HepG2 (cell line): Measurements from ENCODE around the gene RNF208. TPM values are rescaled to one million over a fixed set of nuclear protein-coding genes. Genes with fewer than 3 reads are reported as not detected.
A peak's percentile ranks its signal among the peaks of the same experiment; 100 is the strongest.

ENCODE experiments used
- KDM5B ChIP-seq: sonication (generic); formaldehyde crosslinking; IDR thresholded peaks from 2 replicates; pipeline ENCODE4 v1.4.0; 2020; ENCODE audit warnings: missing genetic modification reagents, mild to moderate bottlenecking, borderline replicate concordance
- MAFF ChIP-seq: IDR thresholded peaks from 2 replicates; pipeline ENCODE4 v1.6.1; 2011; ENCODE audit warnings: low read depth, low read length, improper control_type of control experiment
- MAFG ChIP-seq: sonication (generic); formaldehyde crosslinking; IDR thresholded peaks from 2 replicates; pipeline ENCODE4 v1.5.1; 2020; ENCODE audit warnings: mild to moderate bottlenecking, missing genetic modification reagents
- MLLT10 ChIP-seq: sonication (generic); formaldehyde crosslinking; IDR thresholded peaks from 2 replicates; pipeline ENCODE4 v1.4.0; 2020; ENCODE audit warnings: missing genetic modification reagents
- MXD4 ChIP-seq: IDR thresholded peaks from 2 replicates; pipeline ENCODE4 v1.6.1; 2016; ENCODE audit warnings: mild to moderate bottlenecking, missing biosample characterization, missing genetic modification reagents
- PHF21A ChIP-seq: sonication (generic); formaldehyde crosslinking; IDR thresholded peaks from 2 replicates; pipeline ENCODE4 v1.5.0; 2020; ENCODE audit warnings: mild to moderate bottlenecking, missing genetic modification reagents
- POLR2G ChIP-seq: fragments of 200-400 bp; formaldehyde crosslinking; IDR thresholded peaks from 2 replicates; pipeline ENCODE4 v1.6.1; 2018; ENCODE audit warnings: mild to moderate bottlenecking, low read depth, low read length, moderate library complexity
- RCOR2 ChIP-seq: IDR thresholded peaks from 2 replicates; pipeline ENCODE4 v1.6.1; 2016; ENCODE audit warnings: missing biosample characterization, missing genetic modification reagents
- SPEN ChIP-seq: sonication (generic); formaldehyde crosslinking; IDR thresholded peaks from 2 replicates; pipeline ENCODE4 v1.5.1; 2020; ENCODE audit warnings: low read depth, mild to moderate bottlenecking, missing genetic modification reagents
- ZNF136 ChIP-seq: sonication (generic); formaldehyde crosslinking; IDR thresholded peaks from 2 replicates; pipeline ENCODE4 v1.8.1; 2022; ENCODE audit warnings: low read depth, mild to moderate bottlenecking, moderate library complexity, missing genetic modification reagents
- ZNF326 ChIP-seq: sonication (generic); formaldehyde crosslinking; IDR thresholded peaks from 2 replicates; pipeline ENCODE4 v1.4.0; 2020; ENCODE audit warnings: missing genetic modification reagents, borderline replicate concordance
- ZNF790 ChIP-seq: sonication (generic); formaldehyde crosslinking; IDR thresholded peaks from 2 replicates; pipeline ENCODE4 v1.8.0; 2022; ENCODE audit warnings: missing genetic modification reagents, mild to moderate bottlenecking, borderline replicate concordance
- ZSCAN31 ChIP-seq: sonication (generic); formaldehyde crosslinking; IDR thresholded peaks from 2 replicates; pipeline ENCODE4 v1.5.0; 2020; ENCODE audit warnings: low read depth, mild to moderate bottlenecking, missing genetic modification reagents
- polyA plus RNA-seq, 8 experiments: library from polyadenylated mRNA; depleted of rRNA in 3 of 8; stranded (reverse) in 7 of 8; unstranded in 1 of 8; fragments of >200 nt; fragmentation: Illumina TruSeq in 4 of 8; extraction: Trizol in 4 of 8; gene quantifications; 2 replicates each; pipeline versions ENCODE4 v1.2.1 to v1.2.3, GENCODE V29; 2011 to 2016; ENCODE audit warnings: low read depth in 4 of 8, missing spikeins in 1 of 8, mixed read lengths in 1 of 8; ENCODE audit not compliant: insufficient read depth in 1 of 8
- total RNA-seq, 5 experiments: library from RNA; depleted of rRNA; stranded (reverse); fragments of >200 nt; fragmentation: Illumina TruSeq; extraction: Trizol; gene quantifications; 2 replicates each; pipeline ENCODE4 v1.2.3, GENCODE V29; 2016; ENCODE audit warnings: low read depth in 1 of 5
- TF ChIP-seq, protein P1 (sequence below): sonication (generic); formaldehyde crosslinking; IDR thresholded peaks from 2 replicates; pipeline ENCODE4 v1.5.1; 2020; ENCODE audit warnings: mild to moderate bottlenecking, missing genetic modification reagents, borderline replicate concordance
- TF ChIP-seq, protein P2 (sequence below): sonication (generic); formaldehyde crosslinking; IDR thresholded peaks from 2 replicates; pipeline ENCODE4 v1.4.0; 2020; ENCODE audit warnings: missing genetic modification reagents, borderline replicate concordance
- TF ChIP-seq, protein P3 (sequence below), 2 experiments: sonication (generic) in 1 of 2; formaldehyde crosslinking in 1 of 2; IDR thresholded peaks; 2 replicates each; pipeline versions ENCODE4 v1.5.1 to v1.6.1; 2011 to 2020; ENCODE audit warnings: borderline replicate concordance in 1 of 2, low read depth in 1 of 2, low read length in 1 of 2, mild to moderate bottlenecking in 1 of 2, missing genetic modification reagents in 1 of 2, moderate library complexity in 1 of 2
- TF ChIP-seq, protein P4 (sequence below): IDR thresholded peaks from 2 replicates; pipeline ENCODE4 v1.6.1; 2016; ENCODE audit warnings: control low read depth

The RNF208 gene
- total and polyA plus RNA-seq, 2 of the 13 experiments (the other 11 are each of a cell fraction or from before 2014, with no cell fraction given), result 1.6 to 2.1 TPM

GRCh38 chr9:137236238-137236935 lies 14.3 kb upstream of the RNF208 start (continued):
- TF ChIP-seq, protein P1, sequence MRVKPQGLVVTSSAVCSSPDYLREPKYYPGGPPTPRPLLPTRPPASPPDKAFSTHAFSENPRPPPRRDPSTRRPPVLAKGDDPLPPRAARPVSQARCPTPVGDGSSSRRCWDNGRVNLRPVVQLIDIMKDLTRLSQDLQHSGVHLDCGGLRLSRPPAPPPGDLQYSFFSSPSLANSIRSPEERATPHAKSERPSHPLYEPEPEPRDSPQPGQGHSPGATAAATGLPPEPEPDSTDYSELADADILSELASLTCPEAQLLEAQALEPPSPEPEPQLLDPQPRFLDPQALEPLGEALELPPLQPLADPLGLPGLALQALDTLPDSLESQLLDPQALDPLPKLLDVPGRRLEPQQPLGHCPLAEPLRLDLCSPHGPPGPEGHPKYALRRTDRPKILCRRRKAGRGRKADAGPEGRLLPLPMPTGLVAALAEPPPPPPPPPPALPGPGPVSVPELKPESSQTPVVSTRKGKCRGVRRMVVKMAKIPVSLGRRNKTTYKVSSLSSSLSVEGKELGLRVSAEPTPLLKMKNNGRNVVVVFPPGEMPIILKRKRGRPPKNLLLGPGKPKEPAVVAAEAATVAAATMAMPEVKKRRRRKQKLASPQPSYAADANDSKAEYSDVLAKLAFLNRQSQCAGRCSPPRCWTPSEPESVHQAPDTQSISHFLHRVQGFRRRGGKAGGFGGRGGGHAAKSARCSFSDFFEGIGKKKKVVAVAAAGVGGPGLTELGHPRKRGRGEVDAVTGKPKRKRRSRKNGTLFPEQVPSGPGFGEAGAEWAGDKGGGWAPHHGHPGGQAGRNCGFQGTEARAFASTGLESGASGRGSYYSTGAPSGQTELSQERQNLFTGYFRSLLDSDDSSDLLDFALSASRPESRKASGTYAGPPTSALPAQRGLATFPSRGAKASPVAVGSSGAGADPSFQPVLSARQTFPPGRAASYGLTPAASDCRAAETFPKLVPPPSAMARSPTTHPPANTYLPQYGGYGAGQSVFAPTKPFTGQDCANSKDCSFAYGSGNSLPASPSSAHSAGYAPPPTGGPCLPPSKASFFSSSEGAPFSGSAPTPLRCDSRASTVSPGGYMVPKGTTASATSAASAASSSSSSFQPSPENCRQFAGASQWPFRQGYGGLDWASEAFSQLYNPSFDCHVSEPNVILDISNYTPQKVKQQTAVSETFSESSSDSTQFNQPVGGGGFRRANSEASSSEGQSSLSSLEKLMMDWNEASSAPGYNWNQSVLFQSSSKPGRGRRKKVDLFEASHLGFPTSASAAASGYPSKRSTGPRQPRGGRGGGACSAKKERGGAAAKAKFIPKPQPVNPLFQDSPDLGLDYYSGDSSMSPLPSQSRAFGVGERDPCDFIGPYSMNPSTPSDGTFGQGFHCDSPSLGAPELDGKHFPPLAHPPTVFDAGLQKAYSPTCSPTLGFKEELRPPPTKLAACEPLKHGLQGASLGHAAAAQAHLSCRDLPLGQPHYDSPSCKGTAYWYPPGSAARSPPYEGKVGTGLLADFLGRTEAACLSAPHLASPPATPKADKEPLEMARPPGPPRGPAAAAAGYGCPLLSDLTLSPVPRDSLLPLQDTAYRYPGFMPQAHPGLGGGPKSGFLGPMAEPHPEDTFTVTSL (CRISPR knock-in tag), result no peak; the same call in 1 of the 2 replicates
- TF ChIP-seq ZSCAN31 (CRISPR knock-in tag) (peak; percentile 71; the same call in 1 of the 2 replicates), ZNF136 (no peak), ZNF326 (no peak), PHF21A (CRISPR knock-in tag) (peak; percentile 95), POLR2G (no peak; the same call in 1 of the 2 replicates), KDM5B (CRISPR knock-in tag) (peak; percentile 51; the same call in 1 of the 2 replicates), MAFF (no peak), ZNF790 (CRISPR knock-in tag) (no peak), MXD4 (CRISPR knock-in tag) (peak; percentile 67; the same call in 1 of the 2 replicates), MAFG (CRISPR knock-in tag) (no peak; the same call in 1 of the 2 replicates), MLLT10 (CRISPR knock-in tag) (no peak), RCOR2 (CRISPR knock-in tag) (no peak), SPEN (CRISPR knock-in tag) (peak; percentile 73; the same call in 1 of the 2 replicates)
- TF ChIP-seq, protein P2, sequence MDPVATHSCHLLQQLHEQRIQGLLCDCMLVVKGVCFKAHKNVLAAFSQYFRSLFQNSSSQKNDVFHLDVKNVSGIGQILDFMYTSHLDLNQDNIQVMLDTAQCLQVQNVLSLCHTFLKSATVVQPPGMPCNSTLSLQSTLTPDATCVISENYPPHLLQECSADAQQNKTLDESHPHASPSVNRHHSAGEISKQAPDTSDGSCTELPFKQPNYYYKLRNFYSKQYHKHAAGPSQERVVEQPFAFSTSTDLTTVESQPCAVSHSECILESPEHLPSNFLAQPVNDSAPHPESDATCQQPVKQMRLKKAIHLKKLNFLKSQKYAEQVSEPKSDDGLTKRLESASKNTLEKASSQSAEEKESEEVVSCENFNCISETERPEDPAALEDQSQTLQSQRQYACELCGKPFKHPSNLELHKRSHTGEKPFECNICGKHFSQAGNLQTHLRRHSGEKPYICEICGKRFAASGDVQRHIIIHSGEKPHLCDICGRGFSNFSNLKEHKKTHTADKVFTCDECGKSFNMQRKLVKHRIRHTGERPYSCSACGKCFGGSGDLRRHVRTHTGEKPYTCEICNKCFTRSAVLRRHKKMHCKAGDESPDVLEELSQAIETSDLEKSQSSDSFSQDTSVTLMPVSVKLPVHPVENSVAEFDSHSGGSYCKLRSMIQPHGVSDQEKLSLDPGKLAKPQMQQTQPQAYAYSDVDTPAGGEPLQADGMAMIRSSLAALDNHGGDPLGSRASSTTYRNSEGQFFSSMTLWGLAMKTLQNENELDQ, result no peak
- TF ChIP-seq, protein P3, sequence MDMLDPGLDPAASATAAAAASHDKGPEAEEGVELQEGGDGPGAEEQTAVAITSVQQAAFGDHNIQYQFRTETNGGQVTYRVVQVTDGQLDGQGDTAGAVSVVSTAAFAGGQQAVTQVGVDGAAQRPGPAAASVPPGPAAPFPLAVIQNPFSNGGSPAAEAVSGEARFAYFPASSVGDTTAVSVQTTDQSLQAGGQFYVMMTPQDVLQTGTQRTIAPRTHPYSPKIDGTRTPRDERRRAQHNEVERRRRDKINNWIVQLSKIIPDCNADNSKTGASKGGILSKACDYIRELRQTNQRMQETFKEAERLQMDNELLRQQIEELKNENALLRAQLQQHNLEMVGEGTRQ (IDR thresholded peaks at IDR 0.05; ENCODE audit: low read depth, low read length), result no peak
- TF ChIP-seq, protein P3 (CRISPR knock-in tag; IDR thresholded peaks at IDR 0.05; ENCODE audit: borderline replicate concordance), result 0 out of 2 replicates have a peak, but pooled peaks have one; percentile 65
- TF ChIP-seq, protein P4, sequence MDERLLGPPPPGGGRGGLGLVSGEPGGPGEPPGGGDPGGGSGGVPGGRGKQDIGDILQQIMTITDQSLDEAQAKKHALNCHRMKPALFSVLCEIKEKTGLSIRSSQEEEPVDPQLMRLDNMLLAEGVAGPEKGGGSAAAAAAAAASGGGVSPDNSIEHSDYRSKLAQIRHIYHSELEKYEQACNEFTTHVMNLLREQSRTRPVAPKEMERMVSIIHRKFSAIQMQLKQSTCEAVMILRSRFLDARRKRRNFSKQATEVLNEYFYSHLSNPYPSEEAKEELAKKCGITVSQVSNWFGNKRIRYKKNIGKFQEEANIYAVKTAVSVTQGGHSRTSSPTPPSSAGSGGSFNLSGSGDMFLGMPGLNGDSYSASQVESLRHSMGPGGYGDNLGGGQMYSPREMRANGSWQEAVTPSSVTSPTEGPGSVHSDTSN (CRISPR knock-in tag), result no peak
